GM18511 (cell line): ENCODE measurements around the gene TCEA2.

Experiments used
- ATAC-seq: cut with Tn5 transposase; IDR thresholded peaks from one replicate; pipeline ENCODE4 v1.9.1; 2021; ENCODE audit warnings: mild to moderate bottlenecking, moderate library complexity; ENCODE audit not compliant: unreplicated experiment

Gene TCEA2

DNA sequence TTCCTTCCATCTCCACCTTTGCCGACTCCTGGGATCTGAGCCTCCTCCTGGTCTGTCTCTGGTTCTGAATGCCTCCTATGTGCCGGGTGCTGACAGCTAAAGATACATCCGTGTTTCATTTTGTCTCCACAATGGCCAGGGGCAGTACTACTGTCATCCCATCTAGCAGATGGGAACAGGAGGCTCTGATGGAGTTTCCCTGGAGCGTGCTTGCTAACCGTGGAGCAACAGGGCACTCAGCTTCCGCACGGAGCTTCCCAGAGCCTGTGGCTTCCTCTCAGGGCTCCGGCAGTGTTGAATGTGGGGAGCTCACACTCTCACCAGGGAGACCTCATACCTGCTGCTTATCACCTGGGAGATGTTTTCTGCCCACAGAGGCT lies 56.3 kb downstream of the TCEA2 start:
- no peak for ATAC-seq

DNA sequence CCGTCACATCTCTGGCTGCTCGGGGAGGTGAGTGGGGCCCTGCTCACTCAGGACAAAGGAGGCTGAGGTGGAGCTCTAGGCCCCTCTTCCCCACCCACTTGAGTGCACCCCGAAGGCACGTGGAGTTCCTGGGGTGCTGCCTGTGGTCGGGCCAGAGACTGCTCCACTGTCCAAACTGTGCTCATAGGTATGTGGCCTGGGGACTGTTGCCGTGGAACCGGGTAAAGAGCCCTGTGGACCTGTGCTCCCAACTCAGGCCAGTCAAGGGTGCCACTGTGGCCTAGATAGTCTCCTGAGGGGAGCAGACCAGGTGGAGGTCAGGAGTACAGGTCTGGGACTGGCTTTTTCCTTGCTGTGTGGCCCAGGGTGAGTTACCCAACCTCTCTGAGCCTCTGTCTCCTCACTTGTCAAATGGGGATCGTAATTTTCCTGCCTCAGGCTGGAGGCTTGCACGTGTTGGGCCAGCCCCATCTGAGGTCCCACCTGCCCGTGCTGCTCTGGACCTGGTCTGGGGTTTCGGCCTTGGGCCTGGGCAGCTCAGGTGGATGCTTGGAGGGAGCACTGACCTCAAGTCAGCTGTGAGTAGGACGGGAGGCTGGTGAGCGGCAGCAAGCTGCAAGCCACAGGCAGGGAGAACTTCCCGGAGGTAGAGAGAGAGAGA lies 56.8 kb downstream of the TCEA2 start:
- no peak for ATAC-seq

DNA sequence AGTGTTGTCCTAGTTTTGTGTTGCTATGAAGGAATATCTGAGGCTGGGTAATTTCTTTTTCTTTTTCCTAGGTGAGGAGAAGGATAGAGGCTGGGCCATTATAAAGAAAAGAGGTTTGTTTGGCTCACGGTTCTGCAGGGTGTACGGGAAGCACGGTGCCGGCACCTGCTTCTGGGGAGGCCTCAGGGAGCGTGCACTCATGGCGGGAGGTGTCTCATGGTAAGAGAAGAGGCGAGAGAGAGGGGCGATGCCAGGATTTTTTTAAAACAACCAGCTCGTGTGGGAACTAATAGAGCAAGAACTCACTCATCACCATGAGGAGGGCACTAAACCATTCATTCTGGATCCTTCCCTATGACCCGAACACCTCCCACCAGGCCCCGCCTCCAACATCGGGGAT lies 58.6 kb downstream of the TCEA2 start:
- no peak for ATAC-seq
